AG10803 (cell line): ENCODE data around the gene GNG2.
A peak's percentile ranks its signal among the peaks of the same experiment; 100 is the strongest.

Experiments used
- DNase-seq: peaks from one replicate; pipeline ENCODE4 v3.0.0; 2010; ENCODE audit warnings: low read depth
- H3K4me3 ChIP-seq: 2 replicates; pipeline ENCODE4 v1.5.1; 2011; ENCODE audit warnings: mild to moderate bottlenecking, low read length, control low read depth
- TF ChIP-seq, protein P1 (sequence below): conservative IDR thresholded peaks from 2 replicates; pipeline ENCODE4 v1.5.1; 2011; ENCODE audit warnings: mild to moderate bottlenecking, low read length, control low read depth, inconsistent platforms

GNG2 gene

DNA sequence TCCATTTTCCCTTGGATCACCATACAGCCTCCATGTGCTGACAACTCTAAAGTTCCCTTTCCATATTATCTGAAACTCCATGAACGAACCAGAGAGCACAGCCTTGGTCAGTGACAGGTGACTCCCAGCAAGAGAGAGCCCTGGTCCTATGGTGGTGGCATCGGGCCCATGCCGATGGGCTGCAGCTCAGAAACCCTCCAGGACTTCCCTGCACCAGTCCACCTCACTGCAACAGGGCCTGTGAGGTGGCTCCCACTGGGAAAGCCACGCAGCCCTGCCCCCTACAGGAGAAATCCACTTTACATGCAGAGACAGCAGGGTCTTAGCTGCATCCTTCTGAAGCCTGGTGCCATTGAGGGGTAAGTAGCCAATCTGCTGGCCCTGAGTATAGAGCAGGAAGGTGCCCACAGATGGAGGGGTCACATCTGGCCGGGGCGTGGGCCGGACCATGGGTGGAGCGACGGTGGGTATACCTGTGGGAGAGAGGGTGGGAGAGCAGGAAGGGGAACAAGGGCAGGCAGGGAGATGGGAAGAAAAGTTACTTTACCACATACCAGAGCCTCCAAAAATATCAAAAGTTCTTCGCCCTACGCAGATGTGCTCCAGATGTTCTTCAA, 153.7 kb downstream of the GNG2 start:
- no peak overlapping the region for H3K4me3 ChIP-seq
- TF ChIP-seq, protein P1, sequence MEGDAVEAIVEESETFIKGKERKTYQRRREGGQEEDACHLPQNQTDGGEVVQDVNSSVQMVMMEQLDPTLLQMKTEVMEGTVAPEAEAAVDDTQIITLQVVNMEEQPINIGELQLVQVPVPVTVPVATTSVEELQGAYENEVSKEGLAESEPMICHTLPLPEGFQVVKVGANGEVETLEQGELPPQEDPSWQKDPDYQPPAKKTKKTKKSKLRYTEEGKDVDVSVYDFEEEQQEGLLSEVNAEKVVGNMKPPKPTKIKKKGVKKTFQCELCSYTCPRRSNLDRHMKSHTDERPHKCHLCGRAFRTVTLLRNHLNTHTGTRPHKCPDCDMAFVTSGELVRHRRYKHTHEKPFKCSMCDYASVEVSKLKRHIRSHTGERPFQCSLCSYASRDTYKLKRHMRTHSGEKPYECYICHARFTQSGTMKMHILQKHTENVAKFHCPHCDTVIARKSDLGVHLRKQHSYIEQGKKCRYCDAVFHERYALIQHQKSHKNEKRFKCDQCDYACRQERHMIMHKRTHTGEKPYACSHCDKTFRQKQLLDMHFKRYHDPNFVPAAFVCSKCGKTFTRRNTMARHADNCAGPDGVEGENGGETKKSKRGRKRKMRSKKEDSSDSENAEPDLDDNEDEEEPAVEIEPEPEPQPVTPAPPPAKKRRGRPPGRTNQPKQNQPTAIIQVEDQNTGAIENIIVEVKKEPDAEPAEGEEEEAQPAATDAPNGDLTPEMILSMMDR, result no peak; the same call in 1 of the 2 replicates
- no peak for DNase-seq

DNA sequence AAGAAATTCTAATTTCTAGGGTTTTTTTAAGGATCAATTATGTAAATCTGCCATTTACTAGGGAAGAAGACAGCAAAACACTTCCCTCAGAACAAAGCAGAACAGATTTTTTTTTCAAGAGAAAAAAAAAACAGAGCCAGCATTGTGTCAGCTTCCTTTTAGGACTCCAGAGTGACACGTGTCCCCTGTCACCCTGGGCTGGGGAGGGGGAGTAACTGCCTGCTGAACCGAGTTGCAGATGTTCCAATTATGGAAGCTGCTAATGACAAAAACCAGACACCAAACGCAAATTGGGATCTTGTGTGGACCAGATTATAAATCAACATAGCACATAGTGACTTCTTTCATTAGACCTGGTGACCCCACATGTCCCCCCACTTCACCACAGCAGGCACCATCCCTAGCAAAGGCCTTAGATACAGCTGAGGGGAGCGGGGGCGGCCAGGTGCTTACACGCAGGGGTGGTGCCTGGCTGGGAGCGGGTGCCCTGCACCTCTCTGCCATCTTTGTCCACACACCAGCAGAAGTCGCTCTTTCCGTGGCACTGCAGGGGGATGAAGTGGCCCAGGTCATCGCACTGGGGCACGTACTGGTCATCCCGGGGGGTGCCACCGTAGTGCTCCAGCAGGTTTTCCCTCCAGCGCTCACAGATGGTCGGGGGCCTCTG, 154.3 kb downstream of the GNG2 start:
- TF ChIP-seq, protein P1, result no peak
- no peak overlapping the region for H3K4me3 ChIP-seq
- no peak for DNase-seq

DNA sequence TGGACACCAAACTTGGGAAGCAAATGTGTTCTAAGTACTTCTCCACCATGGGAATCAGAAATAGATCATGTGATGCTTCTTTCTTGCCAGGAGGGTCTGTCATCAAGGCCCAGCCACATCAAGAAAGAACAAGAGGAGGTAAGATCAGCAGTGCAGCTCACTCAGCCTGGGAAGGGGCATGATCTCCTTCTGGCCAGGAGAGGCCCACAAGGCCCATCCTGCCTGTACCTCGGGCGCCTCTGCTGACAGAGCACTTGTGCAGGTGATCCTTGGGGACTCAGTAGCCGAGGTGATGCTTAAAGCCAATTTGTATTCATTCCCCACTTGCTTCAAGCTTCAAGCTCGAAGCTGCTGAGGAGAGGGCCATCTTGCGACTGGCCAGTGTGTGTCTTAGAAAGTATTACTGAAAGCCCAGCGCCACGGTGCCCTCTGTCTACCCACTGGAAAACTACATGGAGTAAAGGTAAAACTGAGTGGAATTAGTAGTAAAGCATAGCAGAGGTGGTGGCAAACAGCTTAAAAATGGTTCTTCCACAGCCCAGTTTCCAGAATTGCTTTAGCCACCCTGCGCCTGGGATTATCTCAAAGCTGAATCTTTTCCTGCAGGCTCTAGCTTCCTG, 155.1 kb downstream of the GNG2 start:
- no peak overlapping the region for H3K4me3 ChIP-seq
- TF ChIP-seq, protein P1, result peak; percentile 49
- no peak for DNase-seq

DNA sequence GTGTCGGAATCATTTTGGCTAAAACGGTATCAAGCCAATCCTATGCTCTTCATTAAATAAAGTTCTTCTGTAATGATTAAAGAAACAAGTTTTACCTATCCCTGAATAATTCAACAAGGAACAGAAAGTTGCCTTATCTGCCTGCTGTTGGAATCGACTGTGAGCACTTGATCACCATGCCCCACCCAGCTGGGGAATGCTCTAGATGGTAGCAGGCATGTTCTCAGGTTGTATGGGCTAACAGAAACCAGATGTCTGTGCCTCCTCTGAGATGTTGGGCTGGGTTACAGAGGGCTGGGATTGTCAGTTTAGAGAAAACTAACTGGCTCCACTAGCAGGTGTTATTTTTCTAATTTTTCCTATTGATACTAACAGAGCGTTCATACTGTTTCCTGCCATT, 157.8 kb downstream of the GNG2 start:
- TF ChIP-seq, protein P1, result no peak
- no peak overlapping the region for H3K4me3 ChIP-seq
- DNase-seq, result no peak

DNA sequence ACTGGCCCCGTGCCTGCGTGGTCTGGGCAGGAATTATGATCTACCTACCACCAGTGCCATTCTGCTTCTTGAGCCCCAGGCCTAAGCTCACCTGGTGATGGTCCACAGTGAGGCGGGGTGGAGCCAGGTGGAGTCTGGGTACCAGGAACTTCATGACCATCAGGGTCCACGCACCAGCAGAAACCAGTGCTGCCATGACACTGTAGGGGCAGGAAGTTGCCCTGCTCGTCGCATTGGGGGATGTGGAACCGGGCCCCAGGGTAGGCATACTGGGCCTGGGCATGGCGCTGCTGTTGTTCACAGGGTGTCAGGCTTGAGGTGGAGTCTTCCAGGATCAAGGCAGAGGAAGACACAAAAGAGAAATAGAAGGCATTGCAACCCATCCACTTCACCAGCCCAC, 158.6 kb downstream of the GNG2 start:
- TF ChIP-seq, protein P1, result no peak
- H3K4me3 ChIP-seq, result no peak overlapping the region
- no peak for DNase-seq
